ENCODE measurements around the gene UNC5B. TPM values are rescaled to one million over a fixed set of nuclear protein-coding genes. Genes with fewer than 3 reads are reported as not detected.
A peak's percentile ranks its signal among the peaks of the same experiment; 100 is the strongest.

The UNC5B gene
- total RNA-seq, 4 donors from 2014 or later: 5.3 to 26.6 (median 17.7) TPM

- Histone ChIP-seq H3K9me3 (no peaks in the 10 kb centered on the region), H3K27ac (no peak overlapping the region), H3K4me1 (no peaks in the 10 kb centered on the region), H3K27me3 (no peaks in the 10 kb centered on the region), H3K36me3 (no peaks in the 10 kb centered on the region), H3K4me3 (no peak overlapping the region)
- TF ChIP-seq POLR2A (IDR thresholded peaks at IDR 0.05): no peak
- no peak for TF ChIP-seq CTCF (IDR thresholded peaks at IDR 0.05)
- DNase-seq: no peak
- intact Hi-C loops (cut with DNase I; ENCODE audit: low total_unique reads): no loop called here
Measured at GRCh38 chr10:71179382-71179781, 33.0 kb upstream of the UNC5B start.

- H3K4me1 ChIP-seq: peaks cover 0 to 4% of the 10 kb centered on the region in 2 donors
- TF ChIP-seq CTCF (IDR thresholded peaks at IDR 0.05) (no peak), POLR2A (IDR thresholded peaks at IDR 0.05) (no peak)
- intact Hi-C loops (cut with DNase I; ENCODE audit: low total_unique reads): no loop called here
- no peaks in the 10 kb centered on the region for H3K36me3 ChIP-seq
- H3K4me3 ChIP-seq: no peak overlapping the region
- no peak for DNase-seq
- H3K9me3 ChIP-seq: no peaks in the 10 kb centered on the region
- H3K27ac ChIP-seq: no peak overlapping the region
- no peaks in the 10 kb centered on the region for H3K27me3 ChIP-seq
Measured at GRCh38 chr10:71184421-71184820, 27.9 kb upstream of the UNC5B start.

GRCh38 chr10:71185209-71185608, 27.2 kb upstream of the UNC5B start:
- Histone ChIP-seq H3K27me3 (no peaks in the 10 kb centered on the region), H3K27ac (no peak overlapping the region), H3K9me3 (no peaks in the 10 kb centered on the region), H3K4me1 (peaks cover 0 to 4% of the 10 kb centered on the region in 2 donors), H3K4me3 (no peak overlapping the region), H3K36me3 (no peaks in the 10 kb centered on the region)
- no peak for DNase-seq
- TF ChIP-seq POLR2A (IDR thresholded peaks at IDR 0.05) (no peak), CTCF (IDR thresholded peaks at IDR 0.05) (no peak)
- intact Hi-C loops (cut with DNase I; ENCODE audit: low total_unique reads): no loop called here

- H3K36me3 ChIP-seq: no peaks in the 10 kb centered on the region
- no peak for TF ChIP-seq CTCF (IDR thresholded peaks at IDR 0.05)
- TF ChIP-seq POLR2A (IDR thresholded peaks at IDR 0.05): no peak
- peaks cover 0 to 4% of the 10 kb centered on the region in 2 donors for H3K4me1 ChIP-seq
- DNase-seq: no peak
- no peak overlapping the region for H3K4me3 ChIP-seq
- no peaks in the 10 kb centered on the region for H3K27me3 ChIP-seq
- intact Hi-C loops (cut with DNase I; ENCODE audit: low total_unique reads): no loop called here
- no peaks in the 10 kb centered on the region for H3K9me3 ChIP-seq
- no peak overlapping the region for H3K27ac ChIP-seq
Measured at GRCh38 chr10:71187197-71187596, 25.2 kb upstream of the UNC5B start.

GRCh38 chr10:71187600-71187999, 24.8 kb upstream of the UNC5B start:
- intact Hi-C loops (cut with DNase I; ENCODE audit: low total_unique reads): no loop called here
- DNase-seq: peak; percentile 39 to 55

GRCh38 chr10:71188201-71188600, 24.2 kb upstream of the UNC5B start:
- no peak for DNase-seq
- no peaks in the 10 kb centered on the region for H3K9me3 ChIP-seq
- no peak overlapping the region for H3K27ac ChIP-seq
- no peaks in the 10 kb centered on the region for H3K36me3 ChIP-seq
- no peak overlapping the region for H3K4me3 ChIP-seq
- H3K27me3 ChIP-seq: no peaks in the 10 kb centered on the region
- H3K4me1 ChIP-seq: peaks cover 0 to 4% of the 10 kb centered on the region in 2 donors
- intact Hi-C loops (cut with DNase I; ENCODE audit: low total_unique reads): no loop called here
- no peak for TF ChIP-seq CTCF (IDR thresholded peaks at IDR 0.05)
- no peak for TF ChIP-seq POLR2A (IDR thresholded peaks at IDR 0.05)

More at GRCh38 chr10:71187600-71187999, 24.8 kb upstream of the UNC5B start:
- no peaks in the 10 kb centered on the region for H3K9me3 ChIP-seq
- no peaks in the 10 kb centered on the region for H3K27me3 ChIP-seq
- TF ChIP-seq POLR2A (IDR thresholded peaks at IDR 0.05): no peak
- H3K4me1 ChIP-seq: peaks cover 0 to 4% of the 10 kb centered on the region in 2 donors
- no peaks in the 10 kb centered on the region for H3K36me3 ChIP-seq
- no peak overlapping the region for H3K27ac ChIP-seq
- H3K4me3 ChIP-seq: no peak overlapping the region
